Activated naive CD4-positive, alpha-beta T cell treated with anti-CD3 and anti-CD28 coated beads, Interleukin-2, amount 50 U/mL, for 16 hours (primary cell): ENCODE data around the gene CHN2.
A peak's percentile ranks its signal among the peaks of the same experiment; 100 is the strongest.

ENCODE experiments used
- DNase-seq: peaks from one replicate; pipeline ENCODE4 v3.0.0-alpha.2; 2020

The CHN2 gene

GRCh38 chr7:29229066-29229465 is 34.5 kb downstream of the CHN2 start:
- DNase-seq, result no peak

GRCh38 chr7:29229946-29230345 is 35.4 kb downstream of the CHN2 start:
- no peak for DNase-seq

- DNase-seq, result no peak
Observed at GRCh38 chr7:29230871-29231345, 36.3 kb downstream of the CHN2 start.

DNA sequence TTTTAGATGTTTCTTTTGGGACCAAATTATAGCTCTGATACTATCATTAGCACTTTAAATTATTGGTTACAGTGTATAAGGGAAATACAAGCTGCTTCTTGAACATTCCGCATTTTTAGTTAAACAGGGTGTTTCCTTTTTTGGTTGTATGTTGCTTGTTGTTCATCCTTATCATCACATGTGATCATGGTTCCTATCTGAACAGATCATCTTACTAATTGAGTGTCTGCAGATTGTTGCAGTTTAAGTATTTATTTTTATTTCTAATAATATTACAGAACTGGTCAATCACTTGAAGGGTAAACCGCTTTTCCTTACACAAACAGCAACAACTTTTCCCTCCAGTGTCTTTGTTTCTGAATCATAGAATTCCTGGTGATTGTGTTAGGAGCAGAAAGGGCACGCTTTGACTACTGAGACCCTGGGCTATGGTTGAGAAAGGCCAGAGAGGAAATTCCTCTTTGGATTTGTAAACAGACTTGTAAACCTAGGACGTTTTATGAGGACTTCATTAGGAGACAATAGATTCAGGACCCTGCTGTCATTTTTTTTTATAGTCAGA is 37.2 kb downstream of the CHN2 start:
- no peak for DNase-seq

DNA sequence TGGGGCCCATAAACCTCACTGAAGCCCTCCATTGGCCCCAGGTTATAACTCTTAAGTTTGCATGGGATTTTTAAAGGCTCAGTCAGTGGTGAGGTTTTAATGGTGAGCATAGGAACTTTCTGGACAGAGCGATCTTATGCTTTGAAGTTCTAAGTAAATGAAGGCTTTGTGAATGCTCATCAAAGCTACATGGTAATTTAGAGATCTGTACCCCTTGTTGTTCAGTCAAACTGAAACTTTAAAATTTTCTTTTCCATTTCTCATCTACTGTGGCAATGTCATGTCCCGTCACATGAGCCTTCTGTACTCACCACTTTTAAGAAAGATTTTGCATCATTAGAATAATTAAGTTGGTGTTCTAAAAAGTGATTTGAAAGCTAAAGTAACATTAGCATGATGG is 39.9 kb downstream of the CHN2 start:
- DNase-seq, result no peak

GRCh38 chr7:29236071-29236580 is 41.6 kb downstream of the CHN2 start:
- no peak for DNase-seq

DNA sequence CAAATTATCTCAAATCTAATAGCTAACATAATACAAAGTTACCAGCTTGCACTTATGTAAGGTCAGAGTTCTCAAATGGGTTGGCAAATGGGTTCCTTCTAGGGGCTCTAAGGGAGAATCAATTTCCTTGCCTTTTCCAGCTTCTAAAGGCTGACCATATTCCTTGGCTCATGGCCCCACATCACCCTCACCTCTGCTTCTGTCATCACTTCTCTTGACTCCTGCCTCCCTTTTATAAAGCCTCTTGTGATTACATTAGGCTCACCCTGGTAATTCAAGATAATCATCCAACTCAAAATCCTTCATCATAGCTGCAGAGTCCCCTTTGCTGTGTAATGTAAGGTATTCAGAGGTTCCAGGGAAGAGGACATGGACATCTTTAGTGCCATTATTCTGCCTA is 42.1 kb downstream of the CHN2 start:
- DNase-seq, result no peak

DNA sequence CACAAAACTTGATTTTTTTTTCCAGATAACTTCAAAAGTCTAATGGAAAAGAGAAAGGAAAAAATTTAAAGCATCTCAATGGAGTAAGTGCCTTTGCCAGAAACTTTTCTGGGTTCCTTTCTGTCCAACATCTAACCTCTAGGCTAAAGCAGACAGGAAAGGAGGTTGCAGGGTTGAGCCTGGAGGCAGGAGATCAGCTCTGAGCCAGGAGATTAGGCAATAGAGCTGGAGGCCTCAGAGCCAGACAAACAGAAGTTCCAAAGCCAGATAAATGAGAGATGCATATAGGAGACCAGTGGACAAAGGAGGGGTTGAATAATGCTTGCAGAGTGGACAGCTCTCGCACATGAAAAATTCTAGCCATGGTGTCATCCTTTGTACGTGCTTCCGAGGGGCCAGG is 42.9 kb downstream of the CHN2 start:
- no peak for DNase-seq

DNA sequence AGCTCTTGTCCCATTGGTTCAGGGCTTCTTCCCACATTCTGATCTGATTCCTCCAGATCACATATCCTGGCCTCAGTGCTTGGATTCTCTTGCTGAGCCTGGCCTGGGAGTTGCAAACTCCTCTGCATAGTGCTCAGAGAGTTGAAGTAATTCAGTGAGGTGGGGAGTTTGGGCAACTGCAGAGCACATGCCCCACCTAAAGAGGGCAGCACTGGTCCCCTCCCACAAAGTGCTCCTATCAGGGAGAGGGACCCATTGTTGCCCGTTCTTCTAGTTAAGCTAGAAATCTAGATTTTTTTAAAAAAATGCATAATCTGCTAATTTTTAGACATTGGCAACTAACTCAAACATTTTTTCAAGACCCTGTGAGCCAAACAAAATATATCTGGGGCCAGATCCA is 45.1 kb downstream of the CHN2 start:
- DNase-seq, result no peak

GRCh38 chr7:29242265-29242664 is 47.7 kb downstream of the CHN2 start:
- no peak for DNase-seq

- DNase-seq, result peak; percentile 24
Observed at GRCh38 chr7:29243910-29244655, 49.5 kb downstream of the CHN2 start.

GRCh38 chr7:29247224-29247962 is 52.8 kb downstream of the CHN2 start:
- no peak for DNase-seq

DNA sequence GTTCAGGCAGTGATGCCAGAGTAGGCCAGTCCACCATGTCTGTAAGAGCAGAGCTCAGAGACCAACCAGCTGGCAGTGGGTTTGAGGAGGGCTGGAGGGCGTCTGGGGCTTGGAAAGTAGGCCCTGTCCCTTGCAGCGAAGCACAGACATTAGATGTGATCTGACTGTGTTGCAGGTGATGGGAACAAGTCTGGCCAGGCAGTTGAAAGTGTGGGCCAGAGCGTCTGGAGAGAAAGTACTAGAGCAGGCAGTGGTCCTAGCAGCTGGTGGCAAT is 53.3 kb downstream of the CHN2 start:
- DNase-seq, result no peak

GRCh38 chr7:29248713-29249382 is 54.3 kb downstream of the CHN2 start:
- no peak for DNase-seq

DNA sequence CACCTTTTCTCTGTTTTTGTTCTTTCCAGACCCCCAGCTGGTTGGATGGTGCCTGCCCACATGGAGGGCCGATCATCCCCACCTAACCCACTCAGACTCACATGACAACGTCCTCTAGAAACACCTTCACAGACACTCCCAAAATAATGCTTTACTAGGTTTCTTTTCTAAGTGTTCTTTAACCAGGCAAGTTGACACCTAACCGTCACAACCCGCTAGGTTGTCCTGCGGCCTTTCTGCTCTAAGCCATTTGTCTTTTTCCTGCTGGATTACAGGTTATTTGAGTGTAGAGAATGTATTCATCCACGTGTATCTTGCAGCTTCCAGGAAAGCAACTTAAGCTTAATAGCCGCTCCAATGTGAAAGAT is 54.8 kb downstream of the CHN2 start:
- no peak for DNase-seq

DNA sequence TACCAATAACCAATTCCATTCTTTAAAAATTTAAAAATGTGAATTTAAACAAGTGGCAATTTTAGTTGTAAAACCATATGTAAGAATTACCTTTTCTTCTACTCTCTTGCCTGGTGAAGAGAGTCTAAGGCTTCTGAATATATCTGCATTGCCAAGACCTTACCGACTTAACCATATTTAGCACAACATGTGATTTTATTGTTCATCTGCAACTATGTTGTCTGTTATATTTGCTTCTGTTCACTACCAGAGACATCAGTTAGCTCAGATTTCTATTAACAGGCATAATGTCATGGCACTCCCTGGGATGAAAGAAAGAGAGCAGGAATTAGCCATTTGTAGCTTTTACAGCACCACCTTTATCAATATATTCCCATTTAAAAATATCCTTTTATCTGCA is 55.3 kb downstream of the CHN2 start:
- DNase-seq, result no peak

GRCh38 chr7:29253225-29253624 is 58.6 kb downstream of the CHN2 start:
- DNase-seq, result no peak

GRCh38 chr7:29254591-29254990 is 60.0 kb downstream of the CHN2 start:
- DNase-seq, result no peak

DNA sequence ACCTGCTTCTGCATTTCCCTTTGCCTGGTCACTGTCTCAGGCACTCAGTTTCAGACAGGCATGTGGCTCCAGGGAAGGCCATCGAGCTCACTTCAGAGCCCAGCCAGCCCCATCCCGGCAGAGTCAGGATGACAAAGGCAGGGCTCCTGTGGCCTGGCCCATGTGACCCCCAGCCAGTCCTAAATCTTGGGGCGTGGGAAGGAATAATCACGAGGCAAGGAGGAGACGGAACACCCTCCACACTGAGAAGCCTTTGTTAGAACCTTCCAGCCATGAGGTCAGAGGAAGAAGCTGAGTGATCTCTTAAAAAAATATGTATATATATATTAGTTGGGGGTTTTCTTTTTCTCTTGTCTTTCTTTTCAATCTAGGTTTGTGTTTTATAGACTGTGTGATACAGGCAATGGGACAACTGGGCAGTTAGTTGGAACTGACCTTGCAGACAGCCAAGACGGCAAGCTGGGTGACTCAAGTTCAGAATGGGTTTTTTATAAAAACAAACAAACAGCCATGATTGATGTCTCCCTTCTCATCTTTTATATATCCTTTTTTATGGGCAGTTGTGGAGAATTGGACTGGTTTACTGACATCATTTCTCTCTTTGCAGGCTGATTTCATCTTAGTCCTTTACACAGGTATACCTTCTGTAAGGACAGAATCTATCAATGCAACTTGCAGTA is 60.8 kb downstream of the CHN2 start:
- DNase-seq, result no peak

GRCh38 chr7:29255906-29256692 is 61.5 kb downstream of the CHN2 start:
- DNase-seq, result no peak

DNA sequence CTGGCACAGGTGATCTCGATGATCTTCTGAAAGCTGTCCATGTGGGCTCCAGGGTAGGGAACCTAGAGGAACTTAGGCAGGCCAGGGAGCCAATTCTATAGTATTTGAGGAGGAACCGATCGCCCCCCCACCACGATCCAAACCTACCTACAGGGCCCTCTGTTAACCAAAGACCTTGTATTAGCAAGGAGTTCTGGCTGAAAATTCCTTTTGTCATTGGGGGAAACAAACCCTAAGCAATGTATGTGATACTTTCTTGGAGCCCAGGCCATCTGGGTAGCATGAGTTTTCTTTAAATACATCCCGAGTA is 62.1 kb downstream of the CHN2 start:
- DNase-seq, result no peak

DNA sequence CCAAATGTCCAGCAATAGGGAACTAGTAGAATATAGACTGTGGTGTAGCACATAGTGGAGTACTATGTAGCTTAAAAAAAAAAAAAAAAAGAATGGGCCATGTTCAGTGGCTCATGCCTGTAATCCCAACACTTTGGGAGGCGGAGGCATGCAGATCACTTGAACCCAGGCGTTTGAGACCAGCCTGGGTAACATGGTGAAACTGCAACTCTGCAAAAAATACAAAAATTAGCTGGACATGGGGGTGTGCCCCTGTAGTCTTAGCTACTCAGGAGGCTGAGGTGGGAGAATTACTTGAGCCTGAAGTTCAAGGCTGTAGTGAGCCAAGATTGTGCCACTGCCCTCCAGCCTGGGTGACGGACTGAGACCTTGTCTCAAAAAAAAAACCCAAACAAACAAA is 64.4 kb downstream of the CHN2 start:
- DNase-seq, result no peak
